ENCODE data around the gene EGLN2.
"Not testable (repeated sequence)": the region's sequence is repeated elsewhere in the genome, so short reads cannot be mapped to it uniquely, and the experiment has no call there.

Gene EGLN2

GRCh38 chr19:40829205-40829604 is 30.2 kb downstream of the EGLN2 start:
- in situ Hi-C loops (cut with HindIII; ENCODE audit: low pct_ligation_motif_present, low pct_unique_long_range_greater_than_20kb, low sequenced_read_pairs) = no loop called here
- DNase-seq = no peak

GRCh38 chr19:40830741-40831140 is 31.8 kb downstream of the EGLN2 start:
- in situ Hi-C loops (cut with HindIII; ENCODE audit: low pct_ligation_motif_present, low pct_unique_long_range_greater_than_20kb, low sequenced_read_pairs); DNase-seq: not testable (repeated sequence)

GRCh38 chr19:40831502-40832430 is 32.8 kb downstream of the EGLN2 start:
- DNase-seq = no peak
- in situ Hi-C loops (cut with HindIII; ENCODE audit: low pct_ligation_motif_present, low pct_unique_long_range_greater_than_20kb, low sequenced_read_pairs) = no loop called here

- in situ Hi-C loops (cut with HindIII; ENCODE audit: low pct_ligation_motif_present, low pct_unique_long_range_greater_than_20kb, low sequenced_read_pairs); DNase-seq: not testable (repeated sequence)
Measured at GRCh38 chr19:40832431-40832790, 33.4 kb downstream of the EGLN2 start.

GRCh38 chr19:40833728-40834533 is 34.9 kb downstream of the EGLN2 start:
- DNase-seq; in situ Hi-C loops (cut with HindIII; ENCODE audit: low pct_ligation_motif_present, low pct_unique_long_range_greater_than_20kb, low sequenced_read_pairs): not testable (repeated sequence)

- in situ Hi-C loops (cut with HindIII; ENCODE audit: low pct_ligation_motif_present, low pct_unique_long_range_greater_than_20kb, low sequenced_read_pairs) = no loop called here
- no peak for DNase-seq
Measured at GRCh38 chr19:40836754-40837429, 37.9 kb downstream of the EGLN2 start.

- DNase-seq; in situ Hi-C loops (cut with HindIII; ENCODE audit: low pct_ligation_motif_present, low pct_unique_long_range_greater_than_20kb, low sequenced_read_pairs): not testable (repeated sequence)
Measured at GRCh38 chr19:40838477-40838876, 39.5 kb downstream of the EGLN2 start.

GRCh38 chr19:40842012-40842411 is 43.0 kb downstream of the EGLN2 start:
- in situ Hi-C loops (cut with HindIII; ENCODE audit: low pct_ligation_motif_present, low pct_unique_long_range_greater_than_20kb, low sequenced_read_pairs); DNase-seq: not testable (repeated sequence)

- in situ Hi-C loops (cut with HindIII; ENCODE audit: low pct_ligation_motif_present, low pct_unique_long_range_greater_than_20kb, low sequenced_read_pairs); DNase-seq: not testable (repeated sequence)
Measured at GRCh38 chr19:40842997-40843652, 44.1 kb downstream of the EGLN2 start.

- in situ Hi-C loops (cut with HindIII; ENCODE audit: low pct_ligation_motif_present, low pct_unique_long_range_greater_than_20kb, low sequenced_read_pairs); DNase-seq: not testable (repeated sequence)
Measured at GRCh38 chr19:40843653-40844052, 44.7 kb downstream of the EGLN2 start.

- DNase-seq; in situ Hi-C loops (cut with HindIII; ENCODE audit: low pct_ligation_motif_present, low pct_unique_long_range_greater_than_20kb, low sequenced_read_pairs): not testable (repeated sequence)
Measured at GRCh38 chr19:40846722-40847121, 47.7 kb downstream of the EGLN2 start.

- not testable (repeated sequence) for DNase-seq
Measured at GRCh38 chr19:40850277-40850676, 51.3 kb downstream of the EGLN2 start, which contains the start of gene CYP2A6. CYP2A6 (minus strand) TSS chr19:40850447; CDS start chr19:40850426, 21 bp downstream.

GRCh38 chr19:40852467-40853152 is 53.6 kb downstream of the EGLN2 start:
- in situ Hi-C loops (cut with HindIII; ENCODE audit: low pct_ligation_motif_present, low pct_unique_long_range_greater_than_20kb, low sequenced_read_pairs); DNase-seq: not testable (repeated sequence)

More at GRCh38 chr19:40850277-40850676, 51.3 kb downstream of the EGLN2 start, which contains the start of gene CYP2A6:
- in situ Hi-C loops (cut with HindIII; ENCODE audit: low pct_ligation_motif_present, low pct_unique_long_range_greater_than_20kb, low sequenced_read_pairs) = not testable (repeated sequence)
